NCI-H1436 (cell line): ENCODE measurements around the gene IKBKE.

ENCODE experiments used
- DNase-seq: peaks from one replicate; lab custom pipeline; 2025; lab: John Stamatoyannopoulos, UW

Gene IKBKE

GRCh38 chr1:206496131-206496793, 26.0 kb downstream of the IKBKE start:
- DNase-seq = no peak

- DNase-seq = no peak
Observed at GRCh38 chr1:206497363-206497762, 27.1 kb downstream of the IKBKE start.

GRCh38 chr1:206497774-206498173, 27.5 kb downstream of the IKBKE start:
- no peak for DNase-seq

GRCh38 chr1:206498685-206499084, 28.4 kb downstream of the IKBKE start:
- DNase-seq = no peak

- no peak for DNase-seq
Observed at GRCh38 chr1:206500046-206500445, 29.8 kb downstream of the IKBKE start.

GRCh38 chr1:206501881-206502280, 31.6 kb downstream of the IKBKE start:
- no peak for DNase-seq

GRCh38 chr1:206502403-206502802, 32.1 kb downstream of the IKBKE start:
- DNase-seq = no peak

GRCh38 chr1:206502812-206503211, 32.5 kb downstream of the IKBKE start:
- no peak for DNase-seq

- DNase-seq = no peak
Observed at GRCh38 chr1:206503591-206504362, 33.5 kb downstream of the IKBKE start.

- DNase-seq = no peak
Observed at GRCh38 chr1:206504363-206504713, 34.1 kb downstream of the IKBKE start.

GRCh38 chr1:206505702-206506355, 35.6 kb downstream of the IKBKE start:
- no peak for DNase-seq

- DNase-seq = no peak
Observed at GRCh38 chr1:206506405-206507283, 36.4 kb downstream of the IKBKE start.

- peak; percentile 30 for DNase-seq
Observed at GRCh38 chr1:206507284-206508129, 37.2 kb downstream of the IKBKE start, which contains the start of gene RASSF5. TSS of gene RASSF5 (plus strand) at chr1:206507531. CDS start at chr1:206507603, 72 bp downstream.

- no peak for DNase-seq
Observed at GRCh38 chr1:206508130-206508889, 38.0 kb downstream of the IKBKE start.

- no peak for DNase-seq
Observed at GRCh38 chr1:206508956-206509355, 38.7 kb downstream of the IKBKE start.

GRCh38 chr1:206509612-206510257, 39.5 kb downstream of the IKBKE start:
- DNase-seq = no peak

- DNase-seq = no peak
Observed at GRCh38 chr1:206510371-206510770, 40.1 kb downstream of the IKBKE start.

GRCh38 chr1:206511362-206512057, 41.2 kb downstream of the IKBKE start:
- DNase-seq = no peak
